ENCODE results near the gene FURIN. TPM values are rescaled to one million over a fixed set of nuclear protein-coding genes. Genes with fewer than 3 reads are reported as not detected.

Gene FURIN
- total and polyA plus RNA-seq, 2 of the 4 experiments (the other 2 are of a cell fraction), result 34.8 to 54.3 TPM

DNA sequence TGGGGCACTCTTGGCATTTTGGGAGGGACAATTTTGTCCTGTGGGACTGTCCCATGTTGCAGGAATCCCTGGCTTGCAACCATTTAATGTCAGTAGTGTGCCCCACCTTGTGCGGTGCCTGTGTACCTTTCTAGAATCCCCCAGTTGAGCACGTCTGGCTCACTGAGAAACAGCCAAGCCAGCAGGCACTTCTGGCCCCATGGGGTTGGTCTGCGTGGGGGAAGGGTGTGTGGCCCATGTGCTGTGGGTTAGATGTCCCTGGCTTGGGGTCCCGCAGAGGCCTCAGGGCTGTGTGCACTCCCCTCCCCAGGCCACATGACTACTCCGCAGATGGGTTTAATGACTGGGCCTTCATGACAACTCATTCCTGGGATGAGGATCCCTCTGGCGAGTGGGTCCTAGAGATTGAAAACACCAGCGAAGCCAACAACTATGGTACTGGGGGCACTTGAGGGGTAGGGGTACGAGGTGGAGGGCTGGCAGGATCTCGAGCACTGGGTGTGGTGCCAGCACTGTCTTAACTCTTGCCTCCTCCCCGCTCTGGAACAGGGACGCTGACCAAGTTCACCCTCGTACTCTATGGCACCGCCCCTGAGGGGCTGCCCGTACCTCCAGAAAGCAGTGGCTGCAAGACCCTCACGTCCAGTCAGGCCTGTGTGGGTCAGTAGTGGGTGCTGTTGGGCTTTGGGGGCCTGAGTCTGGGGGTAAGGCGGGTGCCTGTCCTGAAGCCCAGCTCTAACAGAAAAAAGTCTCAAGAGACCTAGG, 12.2 kb downstream of the FURIN start:
- CTCF ChIA-PET, result no interaction called here
- Histone ChIP-seq H4K5ac (ENCODE audit: low read depth, low read length) (no peak overlapping the region), H2BK120ac (ENCODE audit: low read depth, low read length) (no peak overlapping the region), H3K79me1 (ENCODE audit: low read depth in 1 of 2, low read length in 2 of 2) (peaks cover 9 to 27% of the 10 kb centered on the region in 2 experiments; a peak in 3 of 4 replicates), H3K9me3 (ENCODE audit: control insufficient read depth, insufficient read depth, low read length) (no peaks in the 10 kb centered on the region), H4K91ac (ENCODE audit: insufficient read depth, low read depth, low read length) (no peak overlapping the region), H3K27ac (ENCODE audit: insufficient read depth, low read length) (no peak overlapping the region), H3K4ac (ENCODE audit: low read depth, low read length) (no peak overlapping the region), H3K9me1 (ENCODE audit: insufficient read depth, low read length) (no peaks in the 10 kb centered on the region), H2BK5ac (ENCODE audit: low read depth, low read length, poor library complexity, severe bottlenecking) (no peak overlapping the region), H4K8ac (ENCODE audit: low read depth in 2 of 2, low read length in 2 of 2) (no peak overlapping the region), H3K18ac (ENCODE audit: low read depth, low read length) (no peak overlapping the region), H2BK15ac (ENCODE audit: low read depth, low read length) (no peak overlapping the region), H3K23ac (ENCODE audit: low read depth, low read length) (no peak overlapping the region), H3K9ac (ENCODE audit: low read depth, low read length) (no peak overlapping the region), H2AFZ (replicated peaks; ENCODE audit: low read length, poor library complexity) (no peak overlapping the region), H3K4me3 (ENCODE audit: insufficient read depth, low read depth, low read length) (no peak overlapping the region), H2BK20ac (ENCODE audit: low read depth, low read length) (no peak overlapping the region), H2AK9ac (replicated peaks; ENCODE audit: low read depth, low read length, poor library complexity) (no peak overlapping the region), H4K20me1 (ENCODE audit: insufficient read depth, low read length) (no peaks in the 10 kb centered on the region; the same call in 1 of the 2 replicates), H3K56ac (ENCODE audit: extremely low read depth, insufficient read depth, low read length) (no peak overlapping the region), H3K36me3 (ENCODE audit: control insufficient read depth, insufficient read depth, low read length) (peaks cover 62% of the 10 kb centered on the region), H3K27me3 (ENCODE audit: control insufficient read depth, insufficient read depth, low read length) (no peaks in the 10 kb centered on the region), H3K4me1 (ENCODE audit: control insufficient read depth, insufficient read depth, low read length) (peaks cover 13% of the 10 kb centered on the region), H3K14ac (replicated peaks; ENCODE audit: low read depth, low read length) (no peak overlapping the region), H3K4me2 (ENCODE audit: low read depth, low read length) (no peak overlapping the region), H2AK5ac (ENCODE audit: low read depth, low read length) (no peak overlapping the region)
- dilution Hi-C loops (cut with HindIII; ENCODE audit: low sequenced_read_pairs, unreplicated experiment) (no loop called here), in situ Hi-C loops (cut with MboI; ENCODE audit: low sequenced_read_pairs) (loop anchor here (10.0 to 25.0 kb wide), 2 partner anchors 386 to 568 kb away; no protein-coding TSS in a partner anchor), intact Hi-C loops (cut with micrococcal nuclease) (no loop called here)
- WGBS, 2 experiments (ENCODE audit: extremely low coverage in 2 of 2, insufficient read length in 1 of 2), result no CpG with 5 or more reads among the region's 16 CpGs
- ATAC-seq (ENCODE audit: low read depth) (no peak), DNase-seq (no peak)
- TF ChIP-seq CEBPB (IDR thresholded peaks at IDR 0.05; ENCODE audit: low read depth, low read length) (no peak), POLR2A (IDR thresholded peaks at IDR 0.05; ENCODE audit: low read depth, low read length) (no peak), MAFK (IDR thresholded peaks at IDR 0.05; ENCODE audit: low read depth, low read length) (no peak), SMC3 (IDR thresholded peaks at IDR 0.05; ENCODE audit: low read depth, low read length) (no peak), MAZ (IDR thresholded peaks at IDR 0.05; ENCODE audit: borderline replicate concordance, low read depth, low read length) (no peak)
- TF ChIP-seq, protein P1, sequence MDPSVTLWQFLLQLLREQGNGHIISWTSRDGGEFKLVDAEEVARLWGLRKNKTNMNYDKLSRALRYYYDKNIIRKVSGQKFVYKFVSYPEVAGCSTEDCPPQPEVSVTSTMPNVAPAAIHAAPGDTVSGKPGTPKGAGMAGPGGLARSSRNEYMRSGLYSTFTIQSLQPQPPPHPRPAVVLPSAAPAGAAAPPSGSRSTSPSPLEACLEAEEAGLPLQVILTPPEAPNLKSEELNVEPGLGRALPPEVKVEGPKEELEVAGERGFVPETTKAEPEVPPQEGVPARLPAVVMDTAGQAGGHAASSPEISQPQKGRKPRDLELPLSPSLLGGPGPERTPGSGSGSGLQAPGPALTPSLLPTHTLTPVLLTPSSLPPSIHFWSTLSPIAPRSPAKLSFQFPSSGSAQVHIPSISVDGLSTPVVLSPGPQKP (IDR thresholded peaks at IDR 0.05; ENCODE audit: borderline replicate concordance, low read depth, low read length), result no peak
- TF ChIP-seq, protein P2, sequence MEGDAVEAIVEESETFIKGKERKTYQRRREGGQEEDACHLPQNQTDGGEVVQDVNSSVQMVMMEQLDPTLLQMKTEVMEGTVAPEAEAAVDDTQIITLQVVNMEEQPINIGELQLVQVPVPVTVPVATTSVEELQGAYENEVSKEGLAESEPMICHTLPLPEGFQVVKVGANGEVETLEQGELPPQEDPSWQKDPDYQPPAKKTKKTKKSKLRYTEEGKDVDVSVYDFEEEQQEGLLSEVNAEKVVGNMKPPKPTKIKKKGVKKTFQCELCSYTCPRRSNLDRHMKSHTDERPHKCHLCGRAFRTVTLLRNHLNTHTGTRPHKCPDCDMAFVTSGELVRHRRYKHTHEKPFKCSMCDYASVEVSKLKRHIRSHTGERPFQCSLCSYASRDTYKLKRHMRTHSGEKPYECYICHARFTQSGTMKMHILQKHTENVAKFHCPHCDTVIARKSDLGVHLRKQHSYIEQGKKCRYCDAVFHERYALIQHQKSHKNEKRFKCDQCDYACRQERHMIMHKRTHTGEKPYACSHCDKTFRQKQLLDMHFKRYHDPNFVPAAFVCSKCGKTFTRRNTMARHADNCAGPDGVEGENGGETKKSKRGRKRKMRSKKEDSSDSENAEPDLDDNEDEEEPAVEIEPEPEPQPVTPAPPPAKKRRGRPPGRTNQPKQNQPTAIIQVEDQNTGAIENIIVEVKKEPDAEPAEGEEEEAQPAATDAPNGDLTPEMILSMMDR (conservative IDR thresholded peaks at IDR 0.05; ENCODE audit: low read depth, low read length), result no peak
- no TSS peak for BruUV-seq (replicated peaks)
- POLR2A ChIA-PET (ENCODE audit: unreplicated experiment), result no interaction called here

Data from IMR-90 (cell line).